GM19025 (cell line): ENCODE results near the gene SCFD2.
"Not testable (repeated sequence)": the region's sequence is repeated elsewhere in the genome, so short reads cannot be mapped to it uniquely, and the experiment has no call there.

Experiments used
- ATAC-seq: cut with Tn5 transposase; IDR thresholded peaks from one replicate; pipeline ENCODE4 v1.9.1; 2021; ENCODE audit warnings: mild to moderate bottlenecking, low read depth, moderate library complexity; ENCODE audit not compliant: unreplicated experiment

Gene SCFD2

DNA sequence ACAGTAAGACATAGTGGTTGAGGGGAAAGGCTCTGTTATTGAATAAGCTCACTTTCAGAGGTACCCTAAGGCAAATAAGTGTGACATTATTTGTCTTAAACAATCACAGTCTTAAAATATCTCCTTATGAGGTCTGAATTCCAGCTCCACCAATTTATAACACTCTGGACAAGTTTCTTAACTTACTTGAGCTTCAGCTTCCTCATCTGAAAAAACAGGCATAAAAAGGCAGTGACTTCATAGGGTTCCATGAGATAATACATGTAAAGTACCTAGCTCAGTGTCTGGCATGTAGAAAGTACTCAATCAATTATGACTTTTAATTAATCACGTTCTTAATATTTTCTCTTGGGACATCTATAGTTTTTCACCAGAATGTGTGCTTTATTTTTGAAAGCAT, 301.3 kb downstream of the SCFD2 start:
- no peak for ATAC-seq

DNA sequence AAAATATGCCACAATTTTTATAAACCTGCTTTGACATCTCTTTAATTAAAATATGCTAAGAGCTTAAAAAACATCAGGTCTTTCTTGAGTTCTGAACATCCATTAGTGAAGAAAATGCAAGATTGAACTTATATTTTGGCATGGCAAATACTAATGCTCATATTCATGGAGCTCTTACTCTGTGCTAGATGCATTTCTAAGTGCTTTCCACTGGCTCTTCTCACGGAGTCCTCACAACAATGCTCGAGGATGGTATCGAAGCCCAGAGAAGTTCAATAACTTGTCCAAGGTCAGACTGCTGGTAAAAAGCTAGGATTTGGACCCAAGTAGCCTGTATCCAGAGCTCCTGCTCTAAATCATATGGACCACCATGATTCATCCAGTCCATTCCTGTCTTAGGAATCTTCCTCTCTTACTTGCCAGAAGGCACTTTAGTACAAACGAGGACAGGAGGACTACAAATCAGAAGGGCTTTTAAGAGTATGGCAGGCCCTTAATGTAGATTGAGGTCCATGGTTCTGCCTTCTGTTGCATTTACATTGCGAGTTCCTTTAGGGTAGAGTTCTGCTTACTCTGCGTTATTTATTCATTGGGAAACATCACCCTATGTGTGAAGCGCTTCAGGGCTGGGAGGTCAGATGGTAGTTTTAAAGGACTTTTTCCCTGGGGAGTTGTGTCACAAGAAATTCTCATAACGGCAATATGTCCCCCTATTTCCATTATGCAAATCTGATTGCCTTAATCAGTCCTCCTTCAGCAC, 304.6 kb downstream of the SCFD2 start:
- no peak for ATAC-seq

GRCh38 chr4:53060278-53060677, 305.6 kb downstream of the SCFD2 start:
- no peak for ATAC-seq

- ATAC-seq, result no peak
Observed at GRCh38 chr4:53059871-53060270, 306.0 kb downstream of the SCFD2 start.

DNA sequence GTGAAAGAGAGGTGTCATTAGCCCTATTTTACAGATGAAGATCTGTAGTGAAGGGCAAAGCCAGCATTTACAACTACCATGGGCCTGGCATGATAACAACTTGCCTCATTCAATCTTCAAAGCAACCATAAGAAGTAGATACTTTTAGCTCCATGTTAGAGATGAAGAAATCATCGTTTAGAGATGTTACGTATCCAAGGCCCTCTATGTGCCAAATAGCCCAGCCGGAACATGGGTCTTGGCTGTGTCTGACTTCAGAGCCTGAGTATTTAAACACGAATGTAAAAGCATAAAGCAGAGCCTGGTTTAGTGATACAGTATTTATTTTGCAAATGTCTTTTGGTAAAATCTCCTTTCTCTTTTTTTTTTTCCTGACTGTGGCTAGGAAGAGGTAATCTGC, 306.6 kb downstream of the SCFD2 start:
- no peak for ATAC-seq

DNA sequence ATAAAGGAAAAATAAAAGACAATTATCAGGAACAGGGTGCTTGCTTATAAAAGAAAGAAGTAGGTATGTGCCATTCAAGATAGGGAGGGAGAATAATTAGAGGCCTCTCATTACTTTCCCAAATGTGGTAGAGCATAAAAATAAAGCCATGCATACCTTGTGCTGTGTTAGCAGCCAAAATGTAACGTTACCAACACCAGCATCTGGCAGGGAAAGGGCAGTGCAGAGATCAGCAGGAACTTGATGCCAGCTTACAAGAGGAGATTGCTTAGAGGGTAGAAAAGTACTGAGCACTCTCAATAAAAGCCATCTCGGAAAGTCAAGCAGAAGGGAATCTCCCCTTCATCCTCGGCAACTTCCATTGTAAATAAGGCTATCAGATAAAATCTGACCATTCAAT, 308.2 kb downstream of the SCFD2 start:
- no peak for ATAC-seq

DNA sequence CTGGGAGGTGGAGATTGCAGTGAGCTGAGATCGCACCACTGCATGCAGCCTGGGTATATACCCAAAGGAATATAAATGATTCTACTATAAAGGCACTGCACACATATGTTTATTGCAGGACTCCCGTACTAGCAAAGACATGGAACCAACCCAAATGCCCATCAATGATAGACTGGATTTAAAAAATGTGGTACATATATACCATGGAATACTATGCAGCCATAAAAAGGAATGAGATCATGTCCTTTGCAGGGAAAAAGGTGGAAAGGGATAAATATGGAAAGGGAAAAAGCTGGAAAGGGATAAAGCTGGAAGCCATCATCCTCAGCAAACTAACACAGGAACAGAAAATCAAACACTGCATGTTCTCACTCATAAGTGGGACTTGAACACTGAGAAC, 308.8 kb downstream of the SCFD2 start:
- not testable (repeated sequence) for ATAC-seq

- no peak for ATAC-seq
Observed at GRCh38 chr4:53055716-53056403, 310.0 kb downstream of the SCFD2 start.

DNA sequence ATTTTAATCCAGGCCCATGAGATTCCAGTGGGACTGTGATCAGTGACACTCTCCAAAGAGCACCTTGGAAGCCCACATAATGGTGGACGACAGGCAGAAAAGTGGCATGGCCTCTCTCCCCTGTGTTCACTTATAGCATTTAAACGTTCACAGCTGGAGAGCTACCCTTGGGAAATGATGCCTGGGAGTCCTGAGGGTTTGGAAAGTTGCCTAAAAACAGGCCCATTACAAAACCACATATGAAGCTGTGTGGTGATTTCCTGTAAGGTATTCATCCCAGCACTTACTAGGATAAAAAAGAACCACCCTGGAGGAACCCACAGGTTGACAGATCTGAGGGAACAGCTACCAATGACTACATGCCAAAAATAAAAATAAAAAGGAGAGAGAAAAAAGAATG, 310.6 kb downstream of the SCFD2 start:
- no peak for ATAC-seq

DNA sequence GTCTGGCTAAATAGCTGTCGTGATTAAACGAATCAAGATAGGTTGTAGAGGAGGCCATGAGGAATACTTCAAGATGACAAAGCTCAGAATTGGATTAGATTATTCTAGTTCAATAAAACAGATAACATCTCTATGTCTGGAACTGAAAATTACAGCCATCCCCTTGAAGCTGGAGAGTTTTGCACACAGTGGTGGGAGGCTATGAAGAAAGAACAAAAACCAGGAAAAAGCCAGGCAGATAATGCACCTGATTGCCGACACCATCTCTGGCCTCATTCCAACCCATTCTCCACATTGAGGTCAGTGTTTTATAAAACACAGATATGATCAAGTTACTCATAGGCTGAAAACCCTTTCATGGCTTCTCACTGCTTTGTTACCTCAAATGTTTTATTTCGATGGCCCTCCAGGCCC, 315.5 kb downstream of the SCFD2 start:
- no peak for ATAC-seq

GRCh38 chr4:53049528-53049927, 316.3 kb downstream of the SCFD2 start:
- no peak for ATAC-seq

DNA sequence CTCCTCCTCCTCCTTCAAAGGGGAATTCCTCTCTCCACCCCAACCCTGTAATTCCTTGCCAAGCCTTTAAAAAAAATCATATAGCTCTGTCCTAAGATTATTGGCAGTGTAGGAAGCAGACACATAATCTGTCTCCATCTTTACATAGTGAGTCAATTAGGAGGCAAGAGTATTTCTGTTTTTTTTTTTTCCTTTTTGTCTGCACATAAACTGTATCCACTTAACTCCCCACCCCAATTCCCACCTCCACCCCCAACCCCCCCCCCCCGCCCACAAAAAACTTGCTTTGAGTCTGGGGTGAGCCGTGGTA, 321.3 kb downstream of the SCFD2 start:
- no peak for ATAC-seq

DNA sequence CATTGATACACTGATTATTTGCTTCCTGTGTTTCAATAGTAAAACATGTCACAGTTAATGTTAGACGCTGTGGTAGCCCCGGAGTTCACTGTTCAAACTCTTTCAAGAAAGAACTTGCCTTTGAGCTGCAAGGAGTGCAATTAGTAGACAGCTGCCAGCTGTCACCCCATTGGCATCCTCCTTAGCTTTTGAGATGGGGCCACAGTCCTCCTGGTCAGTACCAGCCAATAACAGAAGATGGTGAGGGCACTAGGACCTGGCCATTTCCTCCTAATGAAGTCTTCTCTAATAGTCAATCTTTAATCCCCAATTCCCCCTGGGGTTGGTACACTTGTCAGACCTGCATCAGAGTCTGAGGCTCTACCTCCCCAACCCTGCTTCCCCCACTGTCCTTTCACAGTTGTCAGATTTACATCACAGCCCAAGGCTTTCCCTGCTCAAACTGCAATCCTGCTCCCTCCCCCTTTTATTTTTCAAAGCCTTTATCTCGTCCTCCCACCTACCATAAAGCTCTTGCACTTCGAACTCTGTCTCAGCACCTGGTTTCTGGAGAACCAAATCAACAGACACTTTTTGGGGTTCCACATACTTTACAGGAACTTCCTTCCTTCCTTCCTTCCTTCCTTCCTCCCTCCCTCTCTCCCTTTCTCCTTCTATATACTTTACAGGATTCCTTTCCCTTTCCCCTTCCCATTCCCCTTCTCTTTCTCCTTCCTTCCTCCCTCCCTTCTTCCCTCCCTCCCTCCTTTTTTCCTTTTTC, 321.8 kb downstream of the SCFD2 start:
- no peak for ATAC-seq

GRCh38 chr4:53043055-53043454, 322.8 kb downstream of the SCFD2 start:
- ATAC-seq, result no peak

DNA sequence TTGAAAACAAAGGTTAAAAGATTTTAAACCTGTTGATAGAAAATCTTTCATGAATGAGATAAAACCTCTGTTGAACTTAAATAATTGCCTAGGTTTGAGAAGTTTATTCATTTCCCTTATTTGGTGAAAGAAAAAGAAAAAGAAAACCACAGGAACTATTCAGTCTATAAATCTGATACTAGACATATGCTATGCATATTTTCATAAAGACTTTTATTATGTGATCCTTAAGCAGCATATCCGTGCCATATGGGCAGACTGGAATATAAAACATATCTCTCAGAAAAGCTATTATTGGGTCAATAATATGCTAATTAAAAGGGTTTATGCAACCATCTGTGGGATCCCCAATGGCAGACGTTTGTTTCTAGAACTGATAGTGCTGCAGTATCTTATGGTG, 325.0 kb downstream of the SCFD2 start:
- ATAC-seq, result no peak

- no peak for ATAC-seq
Observed at GRCh38 chr4:53040459-53040815, 325.4 kb downstream of the SCFD2 start.

GRCh38 chr4:53039741-53040458, 326.0 kb downstream of the SCFD2 start:
- ATAC-seq, result no peak

GRCh38 chr4:53037892-53038291, 328.0 kb downstream of the SCFD2 start:
- no peak for ATAC-seq

- ATAC-seq, result not testable (repeated sequence)
Observed at GRCh38 chr4:53032908-53033307, 333.0 kb downstream of the SCFD2 start.

DNA sequence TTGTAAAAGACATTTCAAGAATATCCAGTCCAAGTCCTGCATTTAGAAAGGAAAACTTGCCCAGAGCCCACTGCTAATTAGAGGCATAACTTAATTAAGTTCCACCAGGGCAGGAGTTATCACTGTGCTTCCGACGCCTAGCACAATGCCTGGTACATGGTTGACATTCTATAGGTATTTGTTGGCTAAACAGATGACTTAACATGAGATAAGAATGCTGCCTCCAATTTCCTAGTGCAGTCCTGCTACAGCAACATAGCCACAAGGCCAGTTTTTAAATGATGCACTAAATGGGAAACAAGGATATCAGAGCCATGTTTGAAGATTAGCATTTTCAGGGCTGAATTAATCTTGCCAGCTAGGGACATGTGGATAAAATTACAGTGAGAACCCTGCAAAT, 339.6 kb downstream of the SCFD2 start:
- ATAC-seq, result no peak

GRCh38 chr4:53023677-53024299, 342.1 kb downstream of the SCFD2 start:
- no peak for ATAC-seq
